Right kidney (tissue), 9 donors: ENCODE data around the gene IRF3.

Experiments
- DNase-seq: peaks from one replicate; pipeline ENCODE4 v3.0.0-alpha.2; 2016
- long read RNA-seq, 8 donors: transcript quantifications; one replicate each; lab custom pipeline, GENCODE V29; 2026

Gene IRF3
- long read RNA-seq, donor 1, transcript IRF3-203 (8 exons, 1,613 nt) = major isoform, 5 of 8 reads
- long read RNA-seq, donor 1, partial matches to known transcripts = 0 of 8 reads
- long read RNA-seq, donor 1, other reads (novel, unspliced or antisense) = 0 of 8 reads
- long read RNA-seq, donor 2, partial matches to known transcripts = 0 of 6 reads
- long read RNA-seq, donor 2, other reads (novel, unspliced or antisense) = 0 of 6 reads
- long read RNA-seq, donor 3, partial matches to known transcripts = 50 of 114 reads
- long read RNA-seq, donor 3, other reads (novel, unspliced or antisense) = 60 of 114 reads
- long read RNA-seq, donor 4, partial matches to known transcripts = 21 of 34 reads
- long read RNA-seq, donor 4, other reads (novel, unspliced or antisense) = 6 of 34 reads
- long read RNA-seq, donor 5, partial matches to known transcripts = 18 of 25 reads
- long read RNA-seq, donor 5, other reads (novel, unspliced or antisense) = 0 of 25 reads
- long read RNA-seq, donor 6, partial matches to known transcripts = 0 of 1 reads
- long read RNA-seq, donor 6, other reads (novel, unspliced or antisense) = 0 of 1 reads
- long read RNA-seq, donor 7, partial matches to known transcripts = 117 of 340 reads
- long read RNA-seq, donor 7, other reads (novel, unspliced or antisense) = 216 of 340 reads
- long read RNA-seq, donor 8, partial matches to known transcripts = 0 of 4 reads
- long read RNA-seq, donor 8, other reads (novel, unspliced or antisense) = 0 of 4 reads

- DNase-seq = peak; percentile 88
Observed at GRCh38 chr19:49665351-49666119, at the start of gene IRF3, which contains the start of gene BCL2L12. IRF3 (minus strand) TSS chr19:49665857; CDS start chr19:49664838, 1,019 bp downstream. BCL2L12 (plus strand) TSS chr19:49665933; CDS start chr19:49666693, 760 bp downstream.

GRCh38 chr19:49713236-49713845 is 47.7 kb upstream of the IRF3 start:
- no peak for DNase-seq

GRCh38 chr19:49712397-49712859 is 46.8 kb upstream of the IRF3 start:
- no peak for DNase-seq

GRCh38 chr19:49710372-49710951 is 44.8 kb upstream of the IRF3 start:
- no peak for DNase-seq

GRCh38 chr19:49705919-49706318 is 40.3 kb upstream of the IRF3 start:
- no peak for DNase-seq

GRCh38 chr19:49704888-49705642 is 39.4 kb upstream of the IRF3 start:
- DNase-seq = no peak

GRCh38 chr19:49701271-49701786 is 35.7 kb upstream of the IRF3 start:
- DNase-seq = no peak

GRCh38 chr19:49700563-49700962 is 34.9 kb upstream of the IRF3 start:
- DNase-seq = no peak

GRCh38 chr19:49699364-49699763 is 33.7 kb upstream of the IRF3 start:
- no peak for DNase-seq

GRCh38 chr19:49696865-49697264 is 31.2 kb upstream of the IRF3 start:
- no peak for DNase-seq

- DNase-seq = no peak
Observed at GRCh38 chr19:49696115-49696514, 30.5 kb upstream of the IRF3 start.

GRCh38 chr19:49692147-49692506 is 26.5 kb upstream of the IRF3 start:
- no peak for DNase-seq

GRCh38 chr19:49691243-49692146 is 25.8 kb upstream of the IRF3 start:
- DNase-seq = peak; percentile 69

- DNase-seq = peak; percentile 60
Observed at GRCh38 chr19:49690656-49691242, 25.1 kb upstream of the IRF3 start, which contains the start of gene CPT1C. CPT1C (plus strand) TSS chr19:49691116; CDS start chr19:49692253, 1,137 bp downstream.

GRCh38 chr19:49690079-49690655 is 24.5 kb upstream of the IRF3 start:
- DNase-seq = peak; percentile 60

- DNase-seq = peak; percentile 65
Observed at GRCh38 chr19:49689133-49690078, 23.7 kb upstream of the IRF3 start, which contains the start of gene ADM5. ADM5 (plus strand) TSS chr19:49689594; CDS start chr19:49689838, 244 bp downstream.

- DNase-seq = no peak
Observed at GRCh38 chr19:49688531-49689132, 23.0 kb upstream of the IRF3 start.
